Lower leg skin (tissue), 4 donors: ENCODE data around the gene HMHB1. TPM values are rescaled to one million over a fixed set of nuclear protein-coding genes. Genes with fewer than 3 reads are reported as not detected.

Experiments
- DNase-seq, 2 donors: peaks; one replicate each; pipeline ENCODE4 v3.0.0-alpha.2; 2019; ENCODE audit warnings: low spot score in 2 of 2
- H3K4me3 ChIP-seq: fragments of 200-600 bp; sonication (generic); 2 replicates; pipeline ENCODE4 v1.5.1; 2017; ENCODE audit warnings: mild to moderate bottlenecking, low read depth; ENCODE audit not compliant: poor library complexity, severe bottlenecking
- CTCF ChIP-seq, 3 donors: fragments of 450-650 bp; IDR thresholded peaks; one replicate each; pipeline ENCODE4 v1.5.1; 2016; ENCODE audit warnings: antibody characterized with exemption in 3 of 3, mild to moderate bottlenecking in 3 of 3, moderate library complexity in 2 of 3
- POLR2A ChIP-seq, 2 donors: fragments of 450-650 bp; IDR thresholded peaks; one replicate each; pipeline ENCODE4 v1.6.1; 2016 to 2017; ENCODE audit warnings: antibody characterized with exemption in 2 of 2, mild to moderate bottlenecking in 1 of 2, moderate library complexity in 1 of 2
- WGBS, 2 donors: methylation state at CpG; one replicate each; pipeline ENCODE4 v1.1.5; 2018; 5-methylcytosine and 5-hydroxymethylcytosine counted together
- intact Hi-C: fragments of 100-400 bp; cut with DNase I; formaldehyde crosslinking; loops from one replicate; pipeline ENCODE4 v1.15.0; 2023; ENCODE audit warnings: low total_unique reads
- total RNA-seq, 4 donors: library from RNA; depleted of rRNA; stranded (reverse); fragments of >200 nt; gene quantifications; one replicate each; pipeline ENCODE4 v1.1.0, GENCODE V29; 2016

Gene HMHB1
- total RNA-seq, 4 donors from 2014 or later: not detected

- intact Hi-C loops: no loop called here
- no peak for DNase-seq
Measured at GRCh38 chr5:143837306-143837848, 25.4 kb downstream of the HMHB1 start.

GRCh38 chr5:143841446-143841845 lies 29.5 kb downstream of the HMHB1 start:
- no peak overlapping the region for H3K4me3 ChIP-seq
- no peak for TF ChIP-seq POLR2A (IDR thresholded peaks at IDR 0.05)
- TF ChIP-seq CTCF (IDR thresholded peaks at IDR 0.05): no peak
- no peak for DNase-seq
- intact Hi-C loops: no loop called here

More at GRCh38 chr5:143837306-143837848, 25.4 kb downstream of the HMHB1 start:
- 62 to 68% methylated on average over 7 of the region's 7 CpGs for WGBS, 2 donors
- no peak overlapping the region for H3K4me3 ChIP-seq
- TF ChIP-seq CTCF (IDR thresholded peaks at IDR 0.05) (no peak), POLR2A (IDR thresholded peaks at IDR 0.05) (no peak)

- WGBS, 2 donors: 92 to 94% methylated on average over 2 of the region's 2 CpGs
- no peak for TF ChIP-seq CTCF (IDR thresholded peaks at IDR 0.05)
- no peak for TF ChIP-seq POLR2A (IDR thresholded peaks at IDR 0.05)
- intact Hi-C loops: no loop called here
- H3K4me3 ChIP-seq: no peak overlapping the region
- DNase-seq: no peak
Measured at GRCh38 chr5:143842920-143843319, 31.0 kb downstream of the HMHB1 start.

- whole genome bisulfite sequencing, 2 donors: 71 to 76% methylated on average over 2 of the region's 2 CpGs
- TF ChIP-seq CTCF (IDR thresholded peaks at IDR 0.05): no peak
- intact Hi-C loops: no loop called here
- no peak for DNase-seq
- H3K4me3 ChIP-seq: no peak overlapping the region
Measured at GRCh38 chr5:143843461-143843860, 31.5 kb downstream of the HMHB1 start.

- WGBS, 2 donors: 32 to 38% methylated on average over 3 of the region's 3 CpGs
- TF ChIP-seq CTCF (IDR thresholded peaks at IDR 0.05) (no peak), POLR2A (IDR thresholded peaks at IDR 0.05) (no peak)
- no peak overlapping the region for H3K4me3 ChIP-seq
- intact Hi-C loops: no loop called here
- no peak for DNase-seq
Measured at GRCh38 chr5:143850050-143850683, 38.2 kb downstream of the HMHB1 start.

GRCh38 chr5:143851383-143851782 lies 39.4 kb downstream of the HMHB1 start:
- intact Hi-C loops: no loop called here
- DNase-seq: no peak
- TF ChIP-seq CTCF (IDR thresholded peaks at IDR 0.05) (no peak), POLR2A (IDR thresholded peaks at IDR 0.05) (no peak)
- H3K4me3 ChIP-seq: no peak overlapping the region
